NCI-H2029 (cell line): ENCODE data around the gene MEIS2.

ENCODE experiments used
- DNase-seq: peaks from one replicate; lab custom pipeline; 2025; lab: John Stamatoyannopoulos, UW

Gene MEIS2

GRCh38 chr15:36932070-36932469 lies 168.3 kb downstream of the MEIS2 start:
- DNase-seq, result no peak

- no peak for DNase-seq
Measured at GRCh38 chr15:36931434-36931833, 168.9 kb downstream of the MEIS2 start.

- DNase-seq, result no peak
Measured at GRCh38 chr15:36926427-36926825, 173.9 kb downstream of the MEIS2 start.

GRCh38 chr15:36925653-36926426 lies 174.5 kb downstream of the MEIS2 start:
- DNase-seq, result no peak

GRCh38 chr15:36925049-36925448 lies 175.3 kb downstream of the MEIS2 start:
- no peak for DNase-seq

- DNase-seq, result no peak
Measured at GRCh38 chr15:36924034-36924433, 176.3 kb downstream of the MEIS2 start.

- DNase-seq, result no peak
Measured at GRCh38 chr15:36921484-36922091, 178.8 kb downstream of the MEIS2 start.

GRCh38 chr15:36917411-36918267 lies 182.7 kb downstream of the MEIS2 start:
- DNase-seq, result no peak

GRCh38 chr15:36914960-36915808 lies 185.2 kb downstream of the MEIS2 start:
- no peak for DNase-seq

GRCh38 chr15:36914466-36914865 lies 185.9 kb downstream of the MEIS2 start:
- no peak for DNase-seq

GRCh38 chr15:36912311-36912712 lies 188.0 kb downstream of the MEIS2 start:
- no peak for DNase-seq

GRCh38 chr15:36911322-36911944 lies 188.9 kb downstream of the MEIS2 start:
- no peak for DNase-seq

GRCh38 chr15:36908991-36909390 lies 191.4 kb downstream of the MEIS2 start:
- no peak for DNase-seq

GRCh38 chr15:36907295-36907694 lies 193.1 kb downstream of the MEIS2 start:
- DNase-seq, result no peak

GRCh38 chr15:36905908-36906307 lies 194.4 kb downstream of the MEIS2 start:
- DNase-seq, result no peak

GRCh38 chr15:36904715-36905114 lies 195.6 kb downstream of the MEIS2 start:
- no peak for DNase-seq

GRCh38 chr15:36903922-36904556 lies 196.3 kb downstream of the MEIS2 start:
- DNase-seq, result no peak

GRCh38 chr15:36903195-36903594 lies 197.2 kb downstream of the MEIS2 start:
- no peak for DNase-seq

- no peak for DNase-seq
Measured at GRCh38 chr15:36901012-36901411, 199.3 kb downstream of the MEIS2 start.

GRCh38 chr15:36899696-36900095 lies 200.7 kb downstream of the MEIS2 start:
- DNase-seq, result no peak
